OCI-LY3 (cell line): ENCODE results near the gene IFNLR1.

Experiments
- EZH2phosphoT487 ChIP-seq: fragments of 200-600 bp; shearing (Covaris generic); IDR thresholded peaks from 2 replicates; pipeline ENCODE4 v1.6.1; 2018; ENCODE audit warnings: antibody characterized with exemption, mixed run types, low read depth
- TF ChIP-seq, protein P1 (sequence below): fragments of 200-600, 300-600 bp; sonication (generic); IDR thresholded peaks from 2 replicates; pipeline ENCODE4 v1.5.1; 2014; ENCODE audit warnings: antibody characterized with exemption, low read length, low read depth

DNA sequence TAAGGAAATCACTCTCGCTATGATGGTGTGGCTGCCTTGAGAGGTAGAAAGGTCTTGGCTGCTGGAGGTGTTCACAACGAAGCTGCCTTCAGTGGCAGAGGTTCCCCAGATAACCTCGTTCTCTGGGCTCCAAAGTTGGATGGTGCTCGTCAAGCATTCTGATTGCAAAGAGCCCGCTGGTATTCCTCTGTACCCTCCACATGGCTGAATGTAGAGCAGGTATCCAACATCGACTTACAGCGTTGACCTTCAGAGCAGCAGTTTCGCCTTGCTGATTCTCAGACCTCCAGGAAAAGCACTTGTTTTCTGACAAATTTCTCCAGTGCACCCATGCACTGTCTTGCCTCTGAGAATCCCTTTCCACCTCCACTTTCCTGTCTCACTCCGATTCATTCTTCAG lies 39.9 kb downstream of the IFNLR1 start:
- TF ChIP-seq, protein P1, sequence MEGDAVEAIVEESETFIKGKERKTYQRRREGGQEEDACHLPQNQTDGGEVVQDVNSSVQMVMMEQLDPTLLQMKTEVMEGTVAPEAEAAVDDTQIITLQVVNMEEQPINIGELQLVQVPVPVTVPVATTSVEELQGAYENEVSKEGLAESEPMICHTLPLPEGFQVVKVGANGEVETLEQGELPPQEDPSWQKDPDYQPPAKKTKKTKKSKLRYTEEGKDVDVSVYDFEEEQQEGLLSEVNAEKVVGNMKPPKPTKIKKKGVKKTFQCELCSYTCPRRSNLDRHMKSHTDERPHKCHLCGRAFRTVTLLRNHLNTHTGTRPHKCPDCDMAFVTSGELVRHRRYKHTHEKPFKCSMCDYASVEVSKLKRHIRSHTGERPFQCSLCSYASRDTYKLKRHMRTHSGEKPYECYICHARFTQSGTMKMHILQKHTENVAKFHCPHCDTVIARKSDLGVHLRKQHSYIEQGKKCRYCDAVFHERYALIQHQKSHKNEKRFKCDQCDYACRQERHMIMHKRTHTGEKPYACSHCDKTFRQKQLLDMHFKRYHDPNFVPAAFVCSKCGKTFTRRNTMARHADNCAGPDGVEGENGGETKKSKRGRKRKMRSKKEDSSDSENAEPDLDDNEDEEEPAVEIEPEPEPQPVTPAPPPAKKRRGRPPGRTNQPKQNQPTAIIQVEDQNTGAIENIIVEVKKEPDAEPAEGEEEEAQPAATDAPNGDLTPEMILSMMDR, result no peak
- TF ChIP-seq EZH2phosphoT487, result no peak
